22Rv1 (cell line): ENCODE measurements around the gene U2AF1L4.

Experiments
- CTCF ChIP-seq: fragments of 450-650 bp; IDR thresholded peaks from 2 replicates; pipeline ENCODE4 v1.5.1; 2017; ENCODE audit warnings: mild to moderate bottlenecking
- ZFX ChIP-seq: fragments of 450-650 bp; IDR thresholded peaks from 2 replicates; pipeline ENCODE4 v1.6.1; 2017; ENCODE audit warnings: antibody characterized with exemption, borderline replicate concordance

- no peak for TF ChIP-seq CTCF
- TF ChIP-seq ZFX = no peak
Observed at GRCh38 chr19:35718345-35719041, 26.7 kb downstream of the U2AF1L4 start.
